DND-41 (cell line): ENCODE data around the gene DNAH8.

Experiments
- EZH2 ChIP-seq: IDR thresholded peaks from 3 replicates; pipeline ENCODE4 v1.6.1; 2012; ENCODE audit warnings: borderline replicate concordance, low read depth, mild to moderate bottlenecking, moderate library complexity, low read length, inconsistent platforms; ENCODE audit not compliant: severe bottlenecking
- TF ChIP-seq, protein P1 (sequence below): IDR thresholded peaks from 2 replicates; pipeline ENCODE4 v1.5.1; 2012; ENCODE audit warnings: borderline replicate concordance, low read length, moderate library complexity, mild to moderate bottlenecking; ENCODE audit not compliant: poor library complexity, severe bottlenecking; ENCODE audit errors: extremely low read depth

DNA sequence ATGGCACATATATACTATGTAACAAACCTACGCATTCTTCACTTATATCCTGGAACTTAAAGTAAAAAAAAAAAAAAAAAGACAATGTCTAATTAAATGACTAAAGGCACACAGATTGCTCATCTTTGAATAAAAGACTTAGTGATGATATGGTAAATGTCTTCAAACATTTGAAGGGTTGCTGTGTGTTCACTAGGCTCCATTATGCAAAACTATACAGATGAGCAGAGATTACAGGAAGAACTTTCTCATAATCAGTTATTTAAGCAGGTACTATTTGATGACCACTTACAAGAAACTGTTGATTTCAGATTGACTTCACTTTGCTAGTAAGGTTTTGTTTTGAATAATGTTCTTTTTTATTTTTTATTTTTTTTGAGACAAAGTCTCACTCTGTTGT is 34.4 kb downstream of the DNAH8 start:
- TF ChIP-seq, protein P1, sequence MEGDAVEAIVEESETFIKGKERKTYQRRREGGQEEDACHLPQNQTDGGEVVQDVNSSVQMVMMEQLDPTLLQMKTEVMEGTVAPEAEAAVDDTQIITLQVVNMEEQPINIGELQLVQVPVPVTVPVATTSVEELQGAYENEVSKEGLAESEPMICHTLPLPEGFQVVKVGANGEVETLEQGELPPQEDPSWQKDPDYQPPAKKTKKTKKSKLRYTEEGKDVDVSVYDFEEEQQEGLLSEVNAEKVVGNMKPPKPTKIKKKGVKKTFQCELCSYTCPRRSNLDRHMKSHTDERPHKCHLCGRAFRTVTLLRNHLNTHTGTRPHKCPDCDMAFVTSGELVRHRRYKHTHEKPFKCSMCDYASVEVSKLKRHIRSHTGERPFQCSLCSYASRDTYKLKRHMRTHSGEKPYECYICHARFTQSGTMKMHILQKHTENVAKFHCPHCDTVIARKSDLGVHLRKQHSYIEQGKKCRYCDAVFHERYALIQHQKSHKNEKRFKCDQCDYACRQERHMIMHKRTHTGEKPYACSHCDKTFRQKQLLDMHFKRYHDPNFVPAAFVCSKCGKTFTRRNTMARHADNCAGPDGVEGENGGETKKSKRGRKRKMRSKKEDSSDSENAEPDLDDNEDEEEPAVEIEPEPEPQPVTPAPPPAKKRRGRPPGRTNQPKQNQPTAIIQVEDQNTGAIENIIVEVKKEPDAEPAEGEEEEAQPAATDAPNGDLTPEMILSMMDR, result no peak
- TF ChIP-seq EZH2, result no peak
